SK-N-MC (cell line): ENCODE results near the gene ZNF330.

Source experiments
- DNase-seq: peaks from one replicate; pipeline ENCODE4 v3.0.0-alpha.2; 2011; ENCODE audit warnings: low read depth, low spot score
- H3K27ac ChIP-seq: fragments of 200-600 bp; sonication (generic); 2 replicates; pipeline ENCODE4 v1.5.1; 2016; ENCODE audit warnings: mixed run types
- H3K36me3 ChIP-seq: fragments of 200-600 bp; sonication (generic); 2 replicates; pipeline ENCODE4 v1.6.1; 2017; ENCODE audit warnings: antibody characterized with exemption, low read length, mixed read lengths; ENCODE audit not compliant: insufficient read depth
- H3K4me3 ChIP-seq: fragments of 200-600 bp; sonication (generic); 2 replicates; pipeline ENCODE4 v1.5.1; 2016
- H3K9ac ChIP-seq: fragments of 200-600 bp; sonication (generic); 2 replicates; pipeline ENCODE4 v1.8.0; 2017; ENCODE audit warnings: mixed run types, mixed read lengths; ENCODE audit not compliant: insufficient read length
- H3K9me3 ChIP-seq: fragments of 200-600 bp; sonication (generic); 2 replicates; pipeline ENCODE4 v1.6.1; 2017; ENCODE audit warnings: low read depth, mild to moderate bottlenecking, antibody characterized with exemption, low read length, moderate library complexity, mixed read lengths
- EZH2 ChIP-seq: fragments of 200-600 bp; sonication (generic); IDR thresholded peaks from one replicate; pipeline ENCODE4 v1.6.1; 2017; ENCODE audit warnings: antibody characterized with exemption
- FOXP2 ChIP-seq: optimal IDR thresholded peaks from 2 replicates; pipeline ENCODE3; 2011; ENCODE audit warnings: mild to moderate bottlenecking, moderate library complexity; ENCODE audit not compliant: insufficient read depth; ENCODE audit errors: extremely low read length, control extremely low read depth
- POLR2AphosphoS5 ChIP-seq: IDR thresholded peaks from 2 replicates; pipeline ENCODE4 v1.6.1; 2012; ENCODE audit warnings: mild to moderate bottlenecking, low read depth, low read length, borderline replicate concordance

The ZNF330 gene

GRCh38 chr4:141247430-141247780 is 26.7 kb downstream of the ZNF330 start:
- H3K9ac ChIP-seq, result no peak overlapping the region
- H3K27ac ChIP-seq, result no peak overlapping the region
- no peak overlapping the region for H3K4me3 ChIP-seq
- H3K9me3 ChIP-seq, result no peaks in the 10 kb centered on the region
- no peaks in the 10 kb centered on the region for H3K36me3 ChIP-seq
- no peak for DNase-seq
- no peak for TF ChIP-seq FOXP2
- no peak for TF ChIP-seq POLR2AphosphoS5
- no peak for TF ChIP-seq EZH2

- Histone ChIP-seq H3K36me3 (no peaks in the 10 kb centered on the region), H3K9ac (no peak overlapping the region), H3K4me3 (no peak overlapping the region), H3K27ac (no peak overlapping the region), H3K9me3 (no peaks in the 10 kb centered on the region)
- no peak for DNase-seq
- TF ChIP-seq FOXP2 (no peak), POLR2AphosphoS5 (no peak), EZH2 (no peak)
These were observed 27.3 kb downstream of the ZNF330 start for GRCh38 chr4:141248029-141248428.

- no peaks in the 10 kb centered on the region for H3K36me3 ChIP-seq
- no peak overlapping the region for H3K27ac ChIP-seq
- no peak overlapping the region for H3K4me3 ChIP-seq
- DNase-seq, result no peak
- TF ChIP-seq POLR2AphosphoS5 (no peak), FOXP2 (no peak), EZH2 (no peak)
- no peak overlapping the region for H3K9ac ChIP-seq
- no peaks in the 10 kb centered on the region for H3K9me3 ChIP-seq
These were observed 27.8 kb downstream of the ZNF330 start for GRCh38 chr4:141248486-141248885.

GRCh38 chr4:141254326-141254725 is 33.6 kb downstream of the ZNF330 start:
- Histone ChIP-seq H3K36me3 (no peaks in the 10 kb centered on the region), H3K9me3 (no peaks in the 10 kb centered on the region), H3K27ac (no peak overlapping the region), H3K9ac (no peak overlapping the region), H3K4me3 (no peak overlapping the region)
- no peak for DNase-seq
- no peak for TF ChIP-seq EZH2
- no peak for TF ChIP-seq FOXP2
- TF ChIP-seq POLR2AphosphoS5, result no peak

- H3K27ac ChIP-seq, result no peak overlapping the region
- no peaks in the 10 kb centered on the region for H3K36me3 ChIP-seq
- no peak for DNase-seq
- no peak overlapping the region for H3K9ac ChIP-seq
- H3K9me3 ChIP-seq, result no peaks in the 10 kb centered on the region
- TF ChIP-seq FOXP2 (no peak), POLR2AphosphoS5 (no peak), EZH2 (no peak)
- H3K4me3 ChIP-seq, result no peak overlapping the region
These were observed 34.3 kb downstream of the ZNF330 start for GRCh38 chr4:141255016-141255415.

- no peak overlapping the region for H3K27ac ChIP-seq
- TF ChIP-seq FOXP2 (no peak), EZH2 (no peak), POLR2AphosphoS5 (no peak)
- no peaks in the 10 kb centered on the region for H3K36me3 ChIP-seq
- H3K9me3 ChIP-seq, result no peaks in the 10 kb centered on the region
- DNase-seq, result no peak
- no peak overlapping the region for H3K4me3 ChIP-seq
- H3K9ac ChIP-seq, result no peak overlapping the region
These were observed 37.9 kb downstream of the ZNF330 start for GRCh38 chr4:141258558-141258957.

- no peak for DNase-seq
- H3K36me3 ChIP-seq, result no peaks in the 10 kb centered on the region
- H3K9me3 ChIP-seq, result no peaks in the 10 kb centered on the region
- H3K9ac ChIP-seq, result no peak overlapping the region
- no peak overlapping the region for H3K27ac ChIP-seq
- no peak overlapping the region for H3K4me3 ChIP-seq
- TF ChIP-seq FOXP2 (no peak), EZH2 (no peak), POLR2AphosphoS5 (no peak)
These were observed 55.1 kb downstream of the ZNF330 start for GRCh38 chr4:141275834-141276233.

GRCh38 chr4:141283152-141283551 is 62.5 kb downstream of the ZNF330 start:
- TF ChIP-seq FOXP2, result no peak
- no peak for TF ChIP-seq POLR2AphosphoS5
- no peak for TF ChIP-seq EZH2

GRCh38 chr4:141283563-141283962 is 62.9 kb downstream of the ZNF330 start:
- Histone ChIP-seq H3K9ac (no peak overlapping the region), H3K4me3 (no peak overlapping the region), H3K27ac (no peak overlapping the region), H3K36me3 (no peaks in the 10 kb centered on the region), H3K9me3 (no peaks in the 10 kb centered on the region)
- DNase-seq, result no peak
- TF ChIP-seq POLR2AphosphoS5 (no peak), FOXP2 (no peak), EZH2 (no peak)

More at GRCh38 chr4:141283152-141283551, 62.5 kb downstream of the ZNF330 start:
- H3K4me3 ChIP-seq, result no peak overlapping the region
- no peaks in the 10 kb centered on the region for H3K36me3 ChIP-seq
- DNase-seq, result no peak
- no peaks in the 10 kb centered on the region for H3K9me3 ChIP-seq
- no peak overlapping the region for H3K27ac ChIP-seq
- no peak overlapping the region for H3K9ac ChIP-seq
